ENCODE data around the gene MYL11. TPM values are rescaled to one million over a fixed set of nuclear protein-coding genes. Genes with fewer than 3 reads are reported as not detected.

MYL11 gene
- polyA plus RNA-seq, 1 donor from 2014 or later = not detected

DNA sequence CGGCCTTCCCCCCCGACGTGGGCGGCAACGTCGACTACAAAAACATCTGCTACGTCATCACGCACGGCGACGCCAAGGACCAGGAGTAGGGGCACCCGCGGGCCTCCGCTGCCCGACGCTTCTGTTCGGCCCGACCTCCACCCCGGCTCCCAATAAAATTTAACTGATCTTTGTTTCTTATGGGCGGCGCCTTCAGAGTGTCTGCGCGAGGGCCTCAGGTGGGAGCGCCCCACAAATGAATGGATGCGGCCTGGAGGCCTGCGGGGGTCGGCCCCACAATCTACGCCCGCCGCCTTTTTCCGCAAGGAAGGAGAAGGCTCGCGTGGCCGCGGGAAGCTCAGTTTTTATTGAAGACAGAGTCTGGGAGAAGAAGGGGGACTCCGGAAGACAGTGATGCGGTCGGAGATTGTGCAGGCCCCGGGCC lies 3.2 kb downstream of the MYL11 start:
- TF ChIP-seq TAF1 (IDR thresholded peaks at IDR 0.05; ENCODE audit: low read depth) (no peak), EP300 (conservative IDR thresholded peaks at IDR 0.05; ENCODE audit: poor library complexity, severe bottlenecking) (peak; percentile 34), POLR2AphosphoS5 (IDR thresholded peaks at IDR 0.05) (peak; percentile 92), SMC3 (conservative IDR thresholded peaks at IDR 0.05; ENCODE audit: poor library complexity) (no peak), EZH2 (IDR thresholded peaks at IDR 0.05; ENCODE audit: borderline replicate concordance, insufficient read depth, low read length, poor library complexity, severe bottlenecking) (no peak)
- TF ChIP-seq, protein P1, sequence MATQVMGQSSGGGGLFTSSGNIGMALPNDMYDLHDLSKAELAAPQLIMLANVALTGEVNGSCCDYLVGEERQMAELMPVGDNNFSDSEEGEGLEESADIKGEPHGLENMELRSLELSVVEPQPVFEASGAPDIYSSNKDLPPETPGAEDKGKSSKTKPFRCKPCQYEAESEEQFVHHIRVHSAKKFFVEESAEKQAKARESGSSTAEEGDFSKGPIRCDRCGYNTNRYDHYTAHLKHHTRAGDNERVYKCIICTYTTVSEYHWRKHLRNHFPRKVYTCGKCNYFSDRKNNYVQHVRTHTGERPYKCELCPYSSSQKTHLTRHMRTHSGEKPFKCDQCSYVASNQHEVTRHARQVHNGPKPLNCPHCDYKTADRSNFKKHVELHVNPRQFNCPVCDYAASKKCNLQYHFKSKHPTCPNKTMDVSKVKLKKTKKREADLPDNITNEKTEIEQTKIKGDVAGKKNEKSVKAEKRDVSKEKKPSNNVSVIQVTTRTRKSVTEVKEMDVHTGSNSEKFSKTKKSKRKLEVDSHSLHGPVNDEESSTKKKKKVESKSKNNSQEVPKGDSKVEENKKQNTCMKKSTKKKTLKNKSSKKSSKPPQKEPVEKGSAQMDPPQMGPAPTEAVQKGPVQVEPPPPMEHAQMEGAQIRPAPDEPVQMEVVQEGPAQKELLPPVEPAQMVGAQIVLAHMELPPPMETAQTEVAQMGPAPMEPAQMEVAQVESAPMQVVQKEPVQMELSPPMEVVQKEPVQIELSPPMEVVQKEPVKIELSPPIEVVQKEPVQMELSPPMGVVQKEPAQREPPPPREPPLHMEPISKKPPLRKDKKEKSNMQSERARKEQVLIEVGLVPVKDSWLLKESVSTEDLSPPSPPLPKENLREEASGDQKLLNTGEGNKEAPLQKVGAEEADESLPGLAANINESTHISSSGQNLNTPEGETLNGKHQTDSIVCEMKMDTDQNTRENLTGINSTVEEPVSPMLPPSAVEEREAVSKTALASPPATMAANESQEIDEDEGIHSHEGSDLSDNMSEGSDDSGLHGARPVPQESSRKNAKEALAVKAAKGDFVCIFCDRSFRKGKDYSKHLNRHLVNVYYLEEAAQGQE (IDR thresholded peaks at IDR 0.05; ENCODE audit: borderline replicate concordance) = peak; percentile 13
- peak overlapping the region; percentile 93 for H2AFZ ChIP-seq (ENCODE audit: low read depth, low read length)

DNA sequence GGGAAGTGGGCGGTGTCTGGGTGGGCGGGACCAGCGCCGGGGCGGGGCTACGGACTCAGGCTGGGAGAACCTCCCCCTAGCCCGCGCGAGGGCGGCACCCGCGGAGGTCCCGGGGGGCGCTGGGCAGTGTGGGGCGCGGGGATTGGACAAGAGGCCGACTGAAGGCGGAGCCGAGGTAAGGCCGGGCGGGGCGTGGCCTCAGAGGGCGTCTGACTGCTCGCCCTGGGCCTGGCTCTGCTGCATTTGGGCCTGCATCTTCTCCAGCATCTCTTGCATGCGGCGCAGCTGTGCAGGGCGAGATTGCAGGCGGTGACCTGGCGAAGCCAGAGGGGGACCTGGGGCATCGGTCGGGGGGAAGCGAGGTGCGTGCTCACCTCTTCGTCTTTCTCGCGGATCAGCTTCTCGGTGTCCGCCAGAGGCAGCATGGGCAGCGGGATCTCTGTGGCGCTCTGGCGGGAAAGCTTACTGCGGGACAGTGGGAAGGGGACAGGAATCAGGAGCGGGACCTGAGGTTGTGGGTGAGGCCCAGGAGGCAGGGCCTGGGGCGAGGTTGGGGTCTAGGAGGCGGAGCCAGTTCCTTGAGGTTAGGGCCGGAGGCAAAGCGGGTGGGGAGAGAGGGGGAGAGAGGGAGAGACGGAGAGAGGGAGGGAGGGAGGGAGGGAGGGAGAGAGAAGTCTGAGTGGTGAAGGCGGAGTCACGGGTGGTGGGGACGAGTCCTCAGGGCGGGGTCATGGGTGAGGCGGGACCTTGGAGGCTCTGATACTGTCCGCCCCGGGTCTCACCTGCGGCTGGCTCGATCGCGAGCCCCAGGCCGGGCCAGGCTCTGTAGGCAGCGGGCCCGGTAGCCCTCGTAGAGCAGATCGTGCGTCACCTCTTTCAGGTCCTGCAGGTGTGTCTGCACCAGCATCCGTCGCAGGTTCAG lies 3.9 kb downstream of the MYL11 start:
- Histone ChIP-seq H3K4me2 (ENCODE audit: low read length) (peak overlapping the region; percentile 91), H2AFZ (ENCODE audit: low read depth, low read length) (peak overlapping the region; percentile 98), H3K79me2 (replicated peaks; ENCODE audit: insufficient read depth, low read length) (peaks cover 5% of the 10 kb centered on the region), H3K27ac (ENCODE audit: low read length) (peak overlapping the region; percentile 100), H4K20me1 (ENCODE audit: insufficient read depth) (no peaks in the 10 kb centered on the region), H3K9me3 (ENCODE audit: low read length) (no peaks in the 10 kb centered on the region), H3K4me3 (ENCODE audit: low read length) (peak overlapping the region; percentile 98), H3K27me3 (ENCODE audit: insufficient read depth, low read depth, low read length) (no peaks in the 10 kb centered on the region), H3K9me2 (ENCODE audit: insufficient read depth, low read length) (no peaks in the 10 kb centered on the region), H3K9ac (ENCODE audit: low read length) (peak overlapping the region; percentile 100), H3K36me3 (ENCODE audit: insufficient read depth, low read length) (no peaks in the 10 kb centered on the region), H3F3A (ENCODE audit: insufficient read depth, low read length, poor library complexity, severe bottlenecking) (no peaks in the 10 kb centered on the region)
- TF ChIP-seq EP300 (conservative IDR thresholded peaks at IDR 0.05; ENCODE audit: poor library complexity, severe bottlenecking) = no peak
- TF ChIP-seq MXI1 (conservative IDR thresholded peaks at IDR 0.05; ENCODE audit: poor library complexity, severe bottlenecking) = peak; percentile 78
- TF ChIP-seq RAD21 (conservative IDR thresholded peaks at IDR 0.05) = peak; percentile 35
- TF ChIP-seq, protein P2, sequence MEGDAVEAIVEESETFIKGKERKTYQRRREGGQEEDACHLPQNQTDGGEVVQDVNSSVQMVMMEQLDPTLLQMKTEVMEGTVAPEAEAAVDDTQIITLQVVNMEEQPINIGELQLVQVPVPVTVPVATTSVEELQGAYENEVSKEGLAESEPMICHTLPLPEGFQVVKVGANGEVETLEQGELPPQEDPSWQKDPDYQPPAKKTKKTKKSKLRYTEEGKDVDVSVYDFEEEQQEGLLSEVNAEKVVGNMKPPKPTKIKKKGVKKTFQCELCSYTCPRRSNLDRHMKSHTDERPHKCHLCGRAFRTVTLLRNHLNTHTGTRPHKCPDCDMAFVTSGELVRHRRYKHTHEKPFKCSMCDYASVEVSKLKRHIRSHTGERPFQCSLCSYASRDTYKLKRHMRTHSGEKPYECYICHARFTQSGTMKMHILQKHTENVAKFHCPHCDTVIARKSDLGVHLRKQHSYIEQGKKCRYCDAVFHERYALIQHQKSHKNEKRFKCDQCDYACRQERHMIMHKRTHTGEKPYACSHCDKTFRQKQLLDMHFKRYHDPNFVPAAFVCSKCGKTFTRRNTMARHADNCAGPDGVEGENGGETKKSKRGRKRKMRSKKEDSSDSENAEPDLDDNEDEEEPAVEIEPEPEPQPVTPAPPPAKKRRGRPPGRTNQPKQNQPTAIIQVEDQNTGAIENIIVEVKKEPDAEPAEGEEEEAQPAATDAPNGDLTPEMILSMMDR (IDR thresholded peaks at IDR 0.05; ENCODE audit: poor library complexity, severe bottlenecking) = peak; percentile 47
- TF ChIP-seq, protein P1 (IDR thresholded peaks at IDR 0.05; ENCODE audit: borderline replicate concordance) = peak; percentile 90
- peak; percentile 94 for TF ChIP-seq POLR2AphosphoS5 (IDR thresholded peaks at IDR 0.05)
- TF ChIP-seq TAF1 (IDR thresholded peaks at IDR 0.05; ENCODE audit: low read depth) = peak; percentile 74
- TF ChIP-seq EZH2 (IDR thresholded peaks at IDR 0.05; ENCODE audit: borderline replicate concordance, insufficient read depth, low read length, poor library complexity, severe bottlenecking) = no peak
- TF ChIP-seq SMC3 (conservative IDR thresholded peaks at IDR 0.05; ENCODE audit: poor library complexity) = peak; percentile 33

More for the DNA sequence above, 3.2 kb downstream of the MYL11 start:
- no peaks in the 10 kb centered on the region for H3K9me3 ChIP-seq (ENCODE audit: low read length)
- no peaks in the 10 kb centered on the region for H3K9me2 ChIP-seq (ENCODE audit: insufficient read depth, low read length)
- no peaks in the 10 kb centered on the region for H3K27me3 ChIP-seq (ENCODE audit: insufficient read depth, low read depth, low read length)
- peaks cover 5% of the 10 kb centered on the region for H3K79me2 ChIP-seq (replicated peaks; ENCODE audit: insufficient read depth, low read length)
- peak overlapping the region; percentile 98 for H3K4me3 ChIP-seq (ENCODE audit: low read length)
- peak overlapping the region; percentile 95 for H3K4me2 ChIP-seq (ENCODE audit: low read length)
- peak overlapping the region; percentile 100 for H3K9ac ChIP-seq (ENCODE audit: low read length)
- H3K27ac ChIP-seq (ENCODE audit: low read length) = peak overlapping the region; percentile 100
- no peaks in the 10 kb centered on the region for H4K20me1 ChIP-seq (ENCODE audit: insufficient read depth)
- no peaks in the 10 kb centered on the region for H3F3A ChIP-seq (ENCODE audit: insufficient read depth, low read length, poor library complexity, severe bottlenecking)
- H3K36me3 ChIP-seq (ENCODE audit: insufficient read depth, low read length) = no peaks in the 10 kb centered on the region
